H9 (cell line): ENCODE measurements around the gene NUAK2. TPM values are rescaled to one million over a fixed set of nuclear protein-coding genes. Genes with fewer than 3 reads are reported as not detected.

ENCODE experiments used
- DNase-seq: peaks from one replicate; pipeline ENCODE4 v3.0.0-alpha.2; 2017
- H2AFZ ChIP-seq: one replicate; pipeline ENCODE4 v1.6.1; 2013; ENCODE audit warnings: mild to moderate bottlenecking, low read length, control low read depth, moderate library complexity
- H2AK5ac ChIP-seq: 2 replicates; pipeline ENCODE4 v1.6.1; 2013; ENCODE audit warnings: low read length, control low read depth, mixed read lengths; ENCODE audit not compliant: insufficient read length
- H2BK120ac ChIP-seq: one replicate; pipeline ENCODE4 v1.6.1; 2013; ENCODE audit warnings: low read depth, mild to moderate bottlenecking, low read length, control low read depth, inconsistent platforms; ENCODE audit not compliant: poor library complexity, severe bottlenecking
- H2BK12ac ChIP-seq: 2 replicates; pipeline ENCODE4 v1.6.1; 2013; ENCODE audit warnings: low read length, control low read depth, mixed read lengths, low read depth; ENCODE audit not compliant: insufficient read length
- H2BK15ac ChIP-seq: 2 replicates; pipeline ENCODE4 v1.6.1; 2013; ENCODE audit warnings: low read depth, low read length, control low read depth
- H2BK20ac ChIP-seq: one replicate; pipeline ENCODE4 v1.6.1; 2013; ENCODE audit warnings: low read depth, mild to moderate bottlenecking, low read length, control low read depth, inconsistent platforms; ENCODE audit not compliant: poor library complexity, severe bottlenecking
- H2BK5ac ChIP-seq: 2 replicates; pipeline ENCODE4 v1.6.1; 2013; ENCODE audit warnings: low read length, control low read depth, mixed read lengths; ENCODE audit not compliant: insufficient read length
- H3K14ac ChIP-seq: 2 replicates; pipeline ENCODE4 v1.6.1; 2013; ENCODE audit warnings: low read length, control low read depth; ENCODE audit not compliant: insufficient read depth
- H3K18ac ChIP-seq: 2 replicates; pipeline ENCODE4 v1.6.1; 2013; ENCODE audit warnings: low read depth, mild to moderate bottlenecking, mixed read lengths, low read length, control low read depth; ENCODE audit not compliant: insufficient read length
- H3K23ac ChIP-seq: 2 replicates; pipeline ENCODE4 v1.6.1; 2013; ENCODE audit warnings: low read length, control low read depth, mixed read lengths, low read depth; ENCODE audit not compliant: insufficient read length
- H3K23me2 ChIP-seq: 2 replicates; pipeline ENCODE4 v1.6.1; 2013; ENCODE audit warnings: low read depth, mild to moderate bottlenecking, mixed read lengths, low read length, control low read depth; ENCODE audit not compliant: insufficient read length, poor library complexity, severe bottlenecking
- H3K27ac ChIP-seq: 2 replicates; pipeline ENCODE4 v1.5.1; 2013; ENCODE audit warnings: low read length, control low read depth, mixed read lengths, low read depth; ENCODE audit not compliant: insufficient read length
- H3K27me3 ChIP-seq: 2 replicates; pipeline ENCODE4 v1.6.1; 2013; ENCODE audit warnings: low read length, control low read depth, inconsistent platforms; ENCODE audit not compliant: insufficient read depth
- H3K4ac ChIP-seq: 2 replicates; pipeline ENCODE4 v1.6.1; 2013; ENCODE audit warnings: low read depth, mild to moderate bottlenecking, control low read depth, inconsistent platforms, low read length, moderate library complexity
- H3K4me1 ChIP-seq: 2 replicates; pipeline ENCODE4 v1.6.1; 2013; ENCODE audit warnings: low read length, control low read depth, inconsistent platforms; ENCODE audit not compliant: insufficient read depth
- H3K4me2 ChIP-seq: 2 replicates; pipeline ENCODE4 v1.6.1; 2013; ENCODE audit warnings: low read length, control low read depth, mixed read lengths; ENCODE audit not compliant: insufficient read length, insufficient read depth
- H3K56ac ChIP-seq: 2 replicates; pipeline ENCODE4 v1.6.1; 2013; ENCODE audit warnings: low read depth, mild to moderate bottlenecking, mixed read lengths, low read length, control low read depth; ENCODE audit not compliant: insufficient read length
- H3K79me1 ChIP-seq: 2 replicates; pipeline ENCODE4 v1.6.1; 2013; ENCODE audit warnings: low read depth, mild to moderate bottlenecking, moderate library complexity, low read length, control low read depth, inconsistent platforms; ENCODE audit not compliant: insufficient read depth, poor library complexity, severe bottlenecking
- H3K79me2 ChIP-seq: 2 replicates; pipeline ENCODE4 v1.6.1; 2013; ENCODE audit warnings: low read length, control low read depth, inconsistent platforms; ENCODE audit not compliant: insufficient read depth
- H3K9ac ChIP-seq: 2 replicates; pipeline ENCODE4 v1.6.1; 2013; ENCODE audit warnings: low read length, control low read depth, mixed read lengths; ENCODE audit not compliant: insufficient read length; ENCODE audit errors: extremely low read depth
- H3K9me3 ChIP-seq: one replicate; pipeline ENCODE4 v1.6.1; 2013; ENCODE audit warnings: low read depth, low read length, inconsistent platforms; ENCODE audit not compliant: control insufficient read depth
- H3T11ph ChIP-seq: one replicate; pipeline ENCODE4 v1.6.1; 2013; ENCODE audit warnings: mild to moderate bottlenecking, low read length, control low read depth, inconsistent platforms
- H4K20me1 ChIP-seq: one replicate; pipeline ENCODE4 v1.6.1; 2013; ENCODE audit not compliant: control insufficient read depth, insufficient read length, insufficient read depth
- H4K5ac ChIP-seq: 2 replicates; pipeline ENCODE4 v1.6.1; 2013; ENCODE audit warnings: low read depth, mild to moderate bottlenecking, mixed read lengths, low read length, control low read depth; ENCODE audit not compliant: insufficient read length
- H4K8ac ChIP-seq: replicated peaks from 2 replicates; pipeline ENCODE4 v1.6.1; 2013; ENCODE audit warnings: low read length, control low read depth, mixed read lengths, low read depth; ENCODE audit not compliant: insufficient read length
- H4K91ac ChIP-seq: 2 replicates; pipeline ENCODE4 v1.6.1; 2013; ENCODE audit warnings: low read depth, mild to moderate bottlenecking, moderate library complexity, mixed read lengths, low read length, control low read depth; ENCODE audit not compliant: insufficient read length
- H3K27ac Mint-ChIP-seq, 3 experiments: 2 replicates in 2 of 3; 3 replicates in 1 of 3; pipeline ENCODE4 v1.8.0; 2020 to 2021; ENCODE audit warnings: mixed read lengths in 3 of 3, mild to moderate bottlenecking in 1 of 3, moderate library complexity in 1 of 3
- H3K27me3 Mint-ChIP-seq: 2 replicates; pipeline ENCODE4 v1.8.0; 2021; ENCODE audit warnings: low read depth, mild to moderate bottlenecking, moderate library complexity, mixed read lengths
- H3K36me3 Mint-ChIP-seq, 3 experiments: 2 replicates in 2 of 3; 3 replicates in 1 of 3; pipeline ENCODE4 v1.8.0; 2020 to 2021; ENCODE audit warnings: low read depth in 3 of 3, mixed read lengths in 3 of 3; ENCODE audit not compliant: insufficient read depth in 1 of 3
- H3K4me1 Mint-ChIP-seq, 2 experiments: 2 replicates each; pipeline ENCODE4 v1.8.0; 2020; ENCODE audit warnings: mixed read lengths in 2 of 2
- H3K4me3 Mint-ChIP-seq, 2 experiments: 2 replicates in 1 of 2; 3 replicates in 1 of 2; pipeline ENCODE4 v1.8.0; 2020 to 2021; ENCODE audit warnings: mild to moderate bottlenecking in 2 of 2, mixed read lengths in 2 of 2, moderate library complexity in 1 of 2
- H3K9me3 Mint-ChIP-seq, 2 experiments: 2 replicates in 1 of 2; 3 replicates in 1 of 2; pipeline ENCODE4 v1.8.0; 2020; ENCODE audit warnings: mild to moderate bottlenecking in 2 of 2, mixed read lengths in 2 of 2, moderate library complexity in 1 of 2
- WGBS: extraction: QIAGEN DNeasy Blood & Tissue Kit; methylation state at CpG from one replicate; pipeline ENCODE4 v1.1.7; 2013; ENCODE audit warnings: missing lambda C conversion rate, low lambda C conversion rate, mixed read lengths; ENCODE audit not compliant: insufficient read length; ENCODE audit errors: extremely low coverage; 5-methylcytosine and 5-hydroxymethylcytosine counted together
- total RNA-seq: library from RNA; stranded (reverse); gene quantifications from 2 replicates; pipeline ENCODE4 v1.2.1, GENCODE V29; 2021
- TF ChIP-seq, protein P1 (sequence below): fragments of 200-600 bp; sonication (generic); conservative IDR thresholded peaks from 3 replicates; pipeline ENCODE4 v1.8.0; 2021; ENCODE audit warnings: antibody characterized with exemption, mild to moderate bottlenecking

NUAK2 gene
- total RNA-seq, 1 experiment from 2014 or later = 15.4 TPM

DNA sequence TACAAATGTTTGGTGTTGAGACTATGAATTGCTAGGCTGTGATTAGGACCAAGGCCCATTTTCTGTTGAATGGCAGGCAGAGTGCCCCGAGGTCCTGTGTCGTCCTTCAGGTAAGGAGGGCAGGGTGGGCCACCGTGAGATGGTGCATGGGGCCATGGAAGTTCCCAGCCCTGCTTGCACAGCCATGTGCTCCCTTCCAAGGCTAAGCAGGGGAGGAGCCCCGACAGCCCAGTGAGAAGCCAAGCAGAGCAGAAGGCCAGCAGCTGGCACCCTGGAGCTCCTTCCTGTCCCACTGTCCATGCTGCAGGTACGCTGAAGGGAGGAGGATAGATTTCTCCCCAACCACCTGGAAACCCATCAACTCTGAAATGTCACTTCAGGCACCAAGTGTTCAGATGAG, 8.2 kb upstream of the NUAK2 start:
- TF ChIP-seq, protein P1, sequence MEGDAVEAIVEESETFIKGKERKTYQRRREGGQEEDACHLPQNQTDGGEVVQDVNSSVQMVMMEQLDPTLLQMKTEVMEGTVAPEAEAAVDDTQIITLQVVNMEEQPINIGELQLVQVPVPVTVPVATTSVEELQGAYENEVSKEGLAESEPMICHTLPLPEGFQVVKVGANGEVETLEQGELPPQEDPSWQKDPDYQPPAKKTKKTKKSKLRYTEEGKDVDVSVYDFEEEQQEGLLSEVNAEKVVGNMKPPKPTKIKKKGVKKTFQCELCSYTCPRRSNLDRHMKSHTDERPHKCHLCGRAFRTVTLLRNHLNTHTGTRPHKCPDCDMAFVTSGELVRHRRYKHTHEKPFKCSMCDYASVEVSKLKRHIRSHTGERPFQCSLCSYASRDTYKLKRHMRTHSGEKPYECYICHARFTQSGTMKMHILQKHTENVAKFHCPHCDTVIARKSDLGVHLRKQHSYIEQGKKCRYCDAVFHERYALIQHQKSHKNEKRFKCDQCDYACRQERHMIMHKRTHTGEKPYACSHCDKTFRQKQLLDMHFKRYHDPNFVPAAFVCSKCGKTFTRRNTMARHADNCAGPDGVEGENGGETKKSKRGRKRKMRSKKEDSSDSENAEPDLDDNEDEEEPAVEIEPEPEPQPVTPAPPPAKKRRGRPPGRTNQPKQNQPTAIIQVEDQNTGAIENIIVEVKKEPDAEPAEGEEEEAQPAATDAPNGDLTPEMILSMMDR = no peak
- no peak overlapping the region for H3K4ac ChIP-seq
- H2BK15ac ChIP-seq = no peak overlapping the region
- Mint-ChIP-seq H3K36me3 (no peaks in the 10 kb centered on the region), H3K4me3 (no peak overlapping the region), H3K9me3 (no peaks in the 10 kb centered on the region), H3K27me3 (peaks cover 5% of the 10 kb centered on the region), H3K4me1 (peaks cover 14 to 21% of the 10 kb centered on the region in 2 experiments), H3K27ac (no peak overlapping the region)
- no peaks in the 10 kb centered on the region for H4K20me1 ChIP-seq
- no peak overlapping the region for H2BK120ac ChIP-seq
- H3K79me2 ChIP-seq = no peaks in the 10 kb centered on the region
- peaks cover 6% of the 10 kb centered on the region; the same call in 1 of the 2 replicates for H3K4me1 ChIP-seq
- no peak overlapping the region for H4K5ac ChIP-seq
- WGBS = no CpG with 5 or more reads among the region's 5 CpGs
- H4K91ac ChIP-seq = no peak overlapping the region
- H2BK5ac ChIP-seq = no peak overlapping the region
- H3K23ac ChIP-seq = no peak overlapping the region
- no peaks in the 10 kb centered on the region for H3K9me3 ChIP-seq
- H2BK12ac ChIP-seq = no peak overlapping the region
- H3K4me2 ChIP-seq = no peak overlapping the region
- H3K79me1 ChIP-seq = no peaks in the 10 kb centered on the region
- no peak overlapping the region for H3K9ac ChIP-seq
- no peak overlapping the region for H3T11ph ChIP-seq
- H4K8ac ChIP-seq = no peak overlapping the region
- H2BK20ac ChIP-seq = no peak overlapping the region
- H3K23me2 ChIP-seq = no peaks in the 10 kb centered on the region
- H2AK5ac ChIP-seq = no peak overlapping the region
- H2AFZ ChIP-seq = no peak overlapping the region
- H3K27ac ChIP-seq = no peak overlapping the region
- no peak overlapping the region for H3K56ac ChIP-seq
- DNase-seq = no peak
- no peak overlapping the region for H3K18ac ChIP-seq
- no peaks in the 10 kb centered on the region for H3K27me3 ChIP-seq
- H3K14ac ChIP-seq = 0 out of 2 replicates have a peak overlapping the region, but pooled peaks have one; percentile 4
